ENCODE measurements around the gene AGK. TPM values are rescaled to one million over a fixed set of nuclear protein-coding genes. Genes with fewer than 3 reads are reported as not detected.

Gene AGK
- total RNA-seq, 1 experiment from 2014 or later: 32.2 TPM

DNA sequence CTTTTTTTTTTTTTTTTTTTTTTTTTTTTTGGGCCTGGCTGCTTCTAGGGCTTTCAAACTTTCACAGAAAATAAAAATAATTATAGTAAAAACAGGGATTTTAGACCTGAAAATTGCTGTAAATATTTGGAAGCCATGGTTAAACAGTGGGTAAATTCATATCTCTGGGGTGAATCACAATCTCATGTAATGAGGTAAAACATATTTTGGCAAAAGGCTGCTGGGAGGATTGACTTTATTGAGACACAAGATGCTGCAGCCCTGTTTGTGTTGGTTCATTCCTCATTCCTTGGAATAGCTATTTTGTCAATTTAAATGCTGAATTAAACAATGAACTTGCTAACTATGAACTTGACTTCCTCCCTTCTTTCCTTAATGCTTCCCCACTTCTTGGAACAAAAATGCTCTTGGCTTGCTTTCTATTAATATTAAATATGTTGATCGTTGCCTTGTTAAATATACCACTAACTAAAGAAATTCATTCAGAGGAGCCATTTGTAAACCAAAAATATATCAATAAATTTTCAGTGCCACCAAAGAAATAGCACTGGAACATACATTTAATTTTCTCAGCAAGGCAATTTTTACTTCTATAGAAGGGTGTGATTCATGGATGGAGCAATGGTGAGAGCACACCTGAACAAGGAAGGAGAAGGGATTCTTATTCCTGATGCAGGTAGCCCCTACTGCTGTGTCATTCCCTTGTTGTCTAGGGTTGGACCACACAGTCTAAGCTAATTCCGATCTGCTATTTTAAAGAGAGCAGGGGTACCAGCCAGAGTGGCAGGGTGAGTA lies 24.6 kb downstream of the AGK start:
- no peaks in the 10 kb centered on the region for H3K27me3 Mint-ChIP-seq (ENCODE audit: low read depth)
- H3K27ac Mint-ChIP-seq: peak overlapping the region; percentile 67; the same call in 1 of the 2 replicates
- H3K36me3 Mint-ChIP-seq: peaks cover 39% of the 10 kb centered on the region
- H3K9me3 Mint-ChIP-seq: peaks cover 20% of the 10 kb centered on the region
- H3K4me3 Mint-ChIP-seq: no peak overlapping the region
- POLR2A ChIA-PET: no interaction called here
- H3K4me1 Mint-ChIP-seq: peaks cover 19% of the 10 kb centered on the region
- ATAC-seq (no peak), DNase-seq (ENCODE audit: low spot score) (no peak)
- TF ChIP-seq STAT6 (CRISPR knock-in tag; conservative IDR thresholded peaks at IDR 0.05; ENCODE audit: low read depth): no peak
- TF ChIP-seq ZNF532 (CRISPR knock-in tag; IDR thresholded peaks at IDR 0.05; ENCODE audit: borderline replicate concordance): no peak
- TF ChIP-seq CREM (CRISPR knock-in tag; IDR thresholded peaks at IDR 0.05): no peak
- TF ChIP-seq, protein P1, sequence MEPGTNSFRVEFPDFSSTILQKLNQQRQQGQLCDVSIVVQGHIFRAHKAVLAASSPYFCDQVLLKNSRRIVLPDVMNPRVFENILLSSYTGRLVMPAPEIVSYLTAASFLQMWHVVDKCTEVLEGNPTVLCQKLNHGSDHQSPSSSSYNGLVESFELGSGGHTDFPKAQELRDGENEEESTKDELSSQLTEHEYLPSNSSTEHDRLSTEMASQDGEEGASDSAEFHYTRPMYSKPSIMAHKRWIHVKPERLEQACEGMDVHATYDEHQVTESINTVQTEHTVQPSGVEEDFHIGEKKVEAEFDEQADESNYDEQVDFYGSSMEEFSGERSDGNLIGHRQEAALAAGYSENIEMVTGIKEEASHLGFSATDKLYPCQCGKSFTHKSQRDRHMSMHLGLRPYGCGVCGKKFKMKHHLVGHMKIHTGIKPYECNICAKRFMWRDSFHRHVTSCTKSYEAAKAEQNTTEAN (CRISPR knock-in tag; IDR thresholded peaks at IDR 0.05): no peak
- no peak for TF ChIP-seq ZNF416 (CRISPR knock-in tag; IDR thresholded peaks at IDR 0.05)
- TF ChIP-seq PRRX2 (CRISPR knock-in tag; IDR thresholded peaks at IDR 0.05): no peak
- no peak for TF ChIP-seq ZNF671 (CRISPR knock-in tag; IDR thresholded peaks at IDR 0.05)
- TF ChIP-seq ZNF219 (CRISPR knock-in tag; IDR thresholded peaks at IDR 0.05; ENCODE audit: borderline replicate concordance): no peak
- TF ChIP-seq, protein P2, sequence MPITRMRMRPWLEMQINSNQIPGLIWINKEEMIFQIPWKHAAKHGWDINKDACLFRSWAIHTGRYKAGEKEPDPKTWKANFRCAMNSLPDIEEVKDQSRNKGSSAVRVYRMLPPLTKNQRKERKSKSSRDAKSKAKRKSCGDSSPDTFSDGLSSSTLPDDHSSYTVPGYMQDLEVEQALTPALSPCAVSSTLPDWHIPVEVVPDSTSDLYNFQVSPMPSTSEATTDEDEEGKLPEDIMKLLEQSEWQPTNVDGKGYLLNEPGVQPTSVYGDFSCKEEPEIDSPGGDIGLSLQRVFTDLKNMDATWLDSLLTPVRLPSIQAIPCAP (CRISPR knock-in tag; IDR thresholded peaks at IDR 0.05): no peak
- TF ChIP-seq SMAD3 (CRISPR knock-in tag; IDR thresholded peaks at IDR 0.05; ENCODE audit: borderline replicate concordance): no peak
- TF ChIP-seq, protein P3, sequence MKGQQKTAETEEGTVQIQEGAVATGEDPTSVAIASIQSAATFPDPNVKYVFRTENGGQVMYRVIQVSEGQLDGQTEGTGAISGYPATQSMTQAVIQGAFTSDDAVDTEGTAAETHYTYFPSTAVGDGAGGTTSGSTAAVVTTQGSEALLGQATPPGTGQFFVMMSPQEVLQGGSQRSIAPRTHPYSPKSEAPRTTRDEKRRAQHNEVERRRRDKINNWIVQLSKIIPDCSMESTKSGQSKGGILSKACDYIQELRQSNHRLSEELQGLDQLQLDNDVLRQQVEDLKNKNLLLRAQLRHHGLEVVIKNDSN (CRISPR knock-in tag; IDR thresholded peaks at IDR 0.05): no peak
- no peak for TF ChIP-seq RELA (CRISPR knock-in tag; IDR thresholded peaks at IDR 0.05; ENCODE audit: borderline replicate concordance)
- TF ChIP-seq EMX1 (CRISPR knock-in tag; IDR thresholded peaks at IDR 0.05): no peak
- TF ChIP-seq PREB (CRISPR knock-in tag; IDR thresholded peaks at IDR 0.05; ENCODE audit: borderline replicate concordance): no peak
- no peak for TF ChIP-seq AR (CRISPR knock-in tag; IDR thresholded peaks at IDR 0.05)
- TF ChIP-seq, protein P4, sequence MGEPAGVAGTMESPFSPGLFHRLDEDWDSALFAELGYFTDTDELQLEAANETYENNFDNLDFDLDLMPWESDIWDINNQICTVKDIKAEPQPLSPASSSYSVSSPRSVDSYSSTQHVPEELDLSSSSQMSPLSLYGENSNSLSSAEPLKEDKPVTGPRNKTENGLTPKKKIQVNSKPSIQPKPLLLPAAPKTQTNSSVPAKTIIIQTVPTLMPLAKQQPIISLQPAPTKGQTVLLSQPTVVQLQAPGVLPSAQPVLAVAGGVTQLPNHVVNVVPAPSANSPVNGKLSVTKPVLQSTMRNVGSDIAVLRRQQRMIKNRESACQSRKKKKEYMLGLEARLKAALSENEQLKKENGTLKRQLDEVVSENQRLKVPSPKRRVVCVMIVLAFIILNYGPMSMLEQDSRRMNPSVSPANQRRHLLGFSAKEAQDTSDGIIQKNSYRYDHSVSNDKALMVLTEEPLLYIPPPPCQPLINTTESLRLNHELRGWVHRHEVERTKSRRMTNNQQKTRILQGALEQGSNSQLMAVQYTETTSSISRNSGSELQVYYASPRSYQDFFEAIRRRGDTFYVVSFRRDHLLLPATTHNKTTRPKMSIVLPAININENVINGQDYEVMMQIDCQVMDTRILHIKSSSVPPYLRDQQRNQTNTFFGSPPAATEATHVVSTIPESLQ (CRISPR knock-in tag; IDR thresholded peaks at IDR 0.05): no peak
- CTCF ChIA-PET: no interaction called here
